Stimulated activated CD4-positive, alpha-beta T cell treated with anti-CD3 and anti-CD28 coated beads, Interleukin-1b, Interleukin-23, amount 100 ng/mL, for 1 hour (primary cell): ENCODE measurements around the gene SPAG4.

Experiments used
- DNase-seq, 2 donors: peaks; one replicate each; pipeline ENCODE4 v3.0.0-alpha.2; 2020; ENCODE audit warnings: low read depth in 2 of 2

The SPAG4 gene

DNA sequence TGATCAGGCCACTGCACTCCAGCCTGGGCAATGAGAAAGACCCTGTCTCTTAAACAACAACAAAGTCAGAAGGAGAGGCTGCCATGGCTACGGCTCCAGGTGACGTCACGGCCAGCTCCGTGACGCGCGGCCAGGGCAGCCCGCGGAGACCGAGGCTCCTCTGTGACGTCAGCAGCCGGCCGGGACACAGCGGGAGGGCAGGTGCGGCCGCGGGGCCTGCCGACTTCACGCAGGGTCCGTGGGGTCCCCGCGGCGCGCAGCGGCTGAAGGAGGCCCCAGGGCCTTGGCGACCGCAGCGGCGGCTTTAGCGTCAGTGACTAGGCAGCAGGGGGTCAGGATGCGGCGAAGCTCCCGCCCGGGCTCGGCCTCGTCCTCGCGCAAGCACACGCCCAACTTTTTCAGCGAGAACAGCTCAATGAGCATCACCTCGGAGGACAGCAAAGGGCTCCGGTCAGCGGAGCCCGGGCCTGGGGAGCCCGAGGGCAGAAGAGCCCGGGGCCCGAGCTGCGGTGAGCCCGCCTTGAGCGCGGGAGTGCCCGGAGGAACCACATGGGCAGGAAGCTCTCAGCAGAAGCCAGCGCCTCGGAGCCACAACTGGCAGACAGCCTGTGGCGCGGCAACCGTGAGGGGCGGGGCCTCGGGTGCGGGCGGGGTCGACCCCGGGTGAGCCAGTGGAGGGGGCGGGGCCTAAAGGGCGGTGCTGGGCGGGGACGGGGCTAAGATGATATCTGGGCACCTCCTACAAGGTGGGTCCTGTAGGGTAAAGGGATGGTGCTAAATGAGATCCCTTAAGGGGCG, at the start of gene SPAG4:
Gene SPAG4 (plus strand): TSS at position 163 of the 798 bp plus-strand sequence. CDS start 175 bp downstream, at position 338.
- peak; percentile 100 for DNase-seq

DNA sequence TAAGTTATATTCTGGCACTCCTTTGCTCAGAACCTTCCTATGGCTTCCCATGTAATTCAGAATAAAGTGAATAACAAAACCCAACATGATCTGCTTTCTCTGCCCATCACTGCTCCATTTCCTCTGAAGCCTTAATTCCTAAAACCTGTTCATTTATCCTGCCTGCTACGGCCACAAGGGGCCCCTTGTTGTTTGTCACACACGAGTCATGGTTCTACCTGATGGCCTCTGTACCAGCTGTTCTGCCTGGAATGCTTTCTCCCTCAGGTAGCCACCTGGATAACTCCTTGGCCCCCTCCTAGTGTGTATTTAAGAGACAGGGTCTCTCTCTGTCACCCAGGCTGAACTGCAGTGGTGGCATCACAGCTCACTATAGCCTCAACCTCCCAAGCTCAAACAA, 47.0 kb upstream of the SPAG4 start:
- DNase-seq: no peak

DNA sequence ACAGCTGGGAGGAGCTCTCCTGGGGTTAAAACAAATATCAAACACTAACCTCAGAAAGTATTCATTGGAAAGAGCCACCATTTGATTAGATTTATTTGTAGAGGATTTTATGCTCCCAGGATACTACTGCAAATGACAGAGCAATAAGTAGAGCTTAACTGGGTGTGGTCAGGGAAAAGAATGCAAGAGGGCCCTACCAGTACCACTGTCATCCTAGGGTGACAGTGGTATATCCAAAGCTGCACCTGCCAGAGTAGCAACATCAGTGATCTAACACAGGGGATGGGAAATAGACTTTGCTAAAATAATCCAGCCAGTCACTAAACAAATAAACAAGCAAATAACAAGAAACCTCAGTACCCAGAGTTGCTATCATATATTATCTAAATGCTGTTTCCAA, 44.1 kb upstream of the SPAG4 start:
- no peak for DNase-seq

DNA sequence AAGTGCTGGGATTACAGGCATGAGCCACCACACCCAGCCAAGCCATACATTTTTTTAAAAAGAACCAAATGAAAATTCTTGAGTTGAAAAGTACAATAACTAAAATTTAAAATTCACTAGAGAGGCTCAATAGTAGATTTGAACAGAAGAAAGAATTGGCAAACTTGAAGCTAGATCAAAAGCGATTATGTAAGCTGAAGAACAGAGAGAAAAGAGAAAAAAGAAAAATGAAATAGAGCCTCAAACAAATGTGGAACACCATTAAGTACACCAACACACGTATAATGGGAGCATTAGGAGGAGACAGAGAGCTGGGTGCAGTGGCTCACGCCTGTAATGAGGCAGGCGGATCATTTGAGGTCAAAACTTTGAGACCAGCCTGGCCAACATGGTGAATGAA, 42.8 kb upstream of the SPAG4 start:
- no peak for DNase-seq

DNA sequence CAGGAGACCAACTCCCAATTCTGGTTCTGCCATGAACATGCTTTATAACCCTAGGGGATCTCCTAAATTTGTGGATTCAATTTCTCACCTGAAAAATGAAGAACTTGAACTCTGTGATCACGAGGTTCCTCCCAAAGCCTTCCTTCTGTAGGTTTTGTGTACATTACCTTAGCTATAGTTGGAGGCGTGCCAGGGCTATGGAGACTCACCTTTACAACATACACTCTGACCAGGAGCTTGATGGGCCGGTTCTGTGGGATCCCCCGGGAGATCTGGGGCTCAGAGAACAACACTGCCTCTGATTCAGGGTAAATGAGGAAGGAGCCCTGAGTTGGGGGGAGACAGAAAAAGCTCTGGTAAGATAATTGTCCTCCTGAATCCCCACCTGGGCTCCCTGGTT, 39.7 kb upstream of the SPAG4 start:
- DNase-seq: no peak

- DNase-seq: no peak
Measured at GRCh38 chr20:35576816-35577215, 38.8 kb upstream of the SPAG4 start.

- no peak for DNase-seq
Measured at GRCh38 chr20:35578469-35578868, 37.2 kb upstream of the SPAG4 start.

- DNase-seq: no peak
Measured at GRCh38 chr20:35579196-35579595, 36.4 kb upstream of the SPAG4 start.

DNA sequence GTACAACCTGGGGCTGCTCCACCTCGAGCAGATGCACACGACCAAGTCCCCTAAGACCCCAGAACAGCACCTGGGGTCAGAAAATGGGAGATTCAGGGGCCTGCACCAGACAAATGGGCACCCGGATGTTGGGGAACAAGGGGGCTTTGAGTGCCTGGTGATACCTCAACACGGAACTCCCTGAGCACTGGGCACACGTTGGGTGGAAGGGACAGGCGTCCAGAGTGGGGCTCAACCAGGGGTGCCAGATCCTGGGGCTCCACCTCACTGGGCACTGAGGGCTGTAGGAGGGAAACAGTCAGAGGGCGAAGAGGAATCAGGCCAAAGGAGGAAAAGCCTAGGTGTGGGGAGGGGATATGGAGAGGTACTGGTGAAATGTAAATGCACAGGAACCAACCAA, 33.5 kb upstream of the SPAG4 start:
- DNase-seq: no peak

GRCh38 chr20:35582741-35583404, 32.8 kb upstream of the SPAG4 start:
- DNase-seq: no peak

DNA sequence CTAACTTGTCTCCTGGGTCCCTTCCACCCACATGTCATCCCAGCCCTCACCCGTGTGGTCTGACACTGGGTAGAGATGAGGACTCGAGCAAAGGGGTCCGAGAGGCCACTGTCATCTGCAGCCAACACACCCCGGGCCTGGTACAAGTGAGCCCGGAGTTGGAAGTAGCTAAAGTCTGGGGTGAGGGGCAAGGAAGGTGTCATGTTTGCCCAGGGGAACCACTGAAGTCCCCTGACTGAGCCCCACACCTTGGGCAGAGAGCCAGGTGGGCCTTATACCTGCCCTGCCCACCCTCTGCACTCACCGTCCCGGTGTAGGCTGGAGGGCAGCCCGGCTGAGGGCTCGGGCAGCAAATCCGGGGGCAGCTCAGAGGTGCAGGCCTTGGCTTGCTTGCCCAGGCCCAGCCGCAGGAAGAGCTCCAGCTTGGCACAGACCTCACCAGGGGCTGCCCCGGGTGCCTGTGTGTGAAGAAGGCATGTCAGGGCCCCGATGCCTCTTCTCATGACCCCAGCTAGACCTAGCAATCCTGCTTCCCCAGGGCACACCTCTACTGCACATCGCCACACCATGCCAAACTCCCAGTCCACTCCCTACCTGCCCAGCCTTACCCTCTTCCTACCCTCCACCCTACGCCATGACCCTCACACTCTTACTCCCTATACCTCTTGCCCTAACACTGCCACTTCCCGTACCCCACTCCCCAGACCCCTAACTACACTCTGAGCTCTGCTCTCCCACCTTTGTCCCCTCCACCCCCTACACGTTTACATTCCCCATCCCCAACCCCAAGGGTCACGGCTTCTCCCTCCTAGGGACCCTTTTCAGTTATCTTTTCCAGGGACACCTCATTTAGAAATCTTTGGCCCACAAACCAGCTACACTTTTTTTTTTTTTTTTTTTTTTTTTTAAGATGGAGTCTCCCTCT, 31.7 kb upstream of the SPAG4 start:
- DNase-seq: no peak

DNA sequence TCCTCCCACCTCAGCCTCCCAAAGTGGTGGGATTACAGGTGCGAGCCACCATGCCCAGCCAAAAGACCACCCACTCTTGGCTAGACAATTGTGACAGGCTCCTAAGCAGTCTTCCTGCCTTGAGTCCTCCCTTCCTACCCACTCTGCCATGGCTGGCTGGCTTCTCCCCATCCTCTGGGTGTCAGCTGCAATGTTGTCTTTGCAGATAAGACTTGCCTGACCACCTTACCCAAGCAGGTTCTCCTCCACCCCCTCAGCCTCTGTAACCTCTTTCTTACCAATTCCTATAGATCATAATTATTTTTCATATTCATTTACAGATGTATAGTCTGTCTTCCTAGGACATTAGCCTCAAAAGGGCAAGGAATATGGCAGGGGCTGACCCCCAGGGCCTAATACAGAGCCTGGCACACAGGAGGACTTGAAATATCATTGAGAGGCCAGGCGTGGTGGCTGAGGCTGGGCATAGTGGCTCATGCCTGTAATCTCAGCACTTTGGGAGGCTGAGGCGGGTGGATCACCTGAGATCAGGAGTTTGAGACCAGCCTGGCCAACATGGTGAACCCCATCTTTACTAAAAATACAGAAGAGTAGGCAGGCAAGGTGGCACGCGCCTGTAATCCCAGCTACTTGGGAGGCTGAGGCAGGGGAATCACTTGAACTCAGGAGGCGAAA, 28.7 kb upstream of the SPAG4 start:
- no peak for DNase-seq

DNA sequence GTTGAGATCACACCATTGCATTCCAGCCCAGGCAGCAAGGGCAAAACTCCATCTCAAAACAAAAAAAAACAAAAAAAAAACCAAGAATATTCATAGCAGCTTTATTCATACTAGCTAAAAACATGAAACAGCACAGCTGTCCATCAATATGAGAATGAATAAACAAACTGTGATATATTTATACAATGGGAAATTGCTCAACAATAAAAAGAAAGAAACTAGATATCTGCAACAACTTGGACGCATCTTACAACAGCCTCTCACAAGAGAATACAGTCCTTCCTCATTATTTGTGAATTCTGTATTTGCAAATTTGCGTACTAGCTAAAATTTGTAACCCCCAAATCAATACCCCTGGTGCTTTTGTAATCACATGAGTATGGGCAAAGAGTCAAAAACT, 28.2 kb upstream of the SPAG4 start:
- DNase-seq: no peak

- no peak for DNase-seq
Measured at GRCh38 chr20:35588397-35588796, 27.2 kb upstream of the SPAG4 start.

GRCh38 chr20:35592339-35592974, 23.2 kb upstream of the SPAG4 start:
- no peak for DNase-seq

GRCh38 chr20:35595456-35595855, 20.2 kb upstream of the SPAG4 start:
- DNase-seq: no peak

- no peak for DNase-seq
Measured at GRCh38 chr20:35595901-35596300, 19.7 kb upstream of the SPAG4 start.

- no peak for DNase-seq
Measured at GRCh38 chr20:35597186-35597585, 18.4 kb upstream of the SPAG4 start.

DNA sequence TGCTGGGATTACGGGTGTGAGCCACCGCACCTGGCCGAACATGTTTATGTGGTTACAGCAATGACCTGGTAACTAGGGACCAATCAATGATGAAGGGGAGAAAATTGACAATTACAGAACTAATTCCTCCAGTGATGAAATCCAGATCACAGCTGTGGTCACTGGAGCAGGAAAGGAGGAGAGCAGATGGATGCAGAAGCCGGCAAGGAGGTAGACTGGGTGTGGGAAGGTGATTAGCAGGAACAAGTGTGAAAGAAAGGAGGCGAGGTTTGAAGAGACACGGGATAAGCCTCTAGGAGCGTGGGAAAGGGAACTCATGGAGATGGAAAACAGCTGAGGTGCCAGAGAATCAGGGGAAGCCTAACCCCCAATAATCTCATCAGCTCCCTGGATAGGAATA, 17.2 kb upstream of the SPAG4 start:
- no peak for DNase-seq

GRCh38 chr20:35598899-35599775, 16.5 kb upstream of the SPAG4 start:
- no peak for DNase-seq
